ENCODE results near the gene STX17. TPM values are rescaled to one million over a fixed set of nuclear protein-coding genes. Genes with fewer than 3 reads are reported as not detected.
"Not testable (repeated sequence)": the region's sequence is repeated elsewhere in the genome, so short reads cannot be mapped to it uniquely, and the experiment has no call there.

STX17 gene
- total and polyA plus RNA-seq, 12 donors: 5.4 to 47.2 (median 29.1) TPM

GRCh38 chr9:99977033-99977792 lies 70.8 kb downstream of the STX17 start:
- Histone ChIP-seq H3K27ac (no peak overlapping the region), H3K4me1 (replicated peaks in 1 of 2) (no peaks in the 10 kb centered on the region)
- intact Hi-C loops (cut with DNase I): no loop called here

GRCh38 chr9:99978221-99978620 lies 71.8 kb downstream of the STX17 start:
- no peaks in the 10 kb centered on the region for H3K9me3 ChIP-seq (replicated peaks in 1 of 3)
- DNase-seq: no peak
- H3K27me3 ChIP-seq: no peaks in the 10 kb centered on the region
- no peaks in the 10 kb centered on the region for H3K4me1 ChIP-seq (replicated peaks in 1 of 2)
- H3K27ac ChIP-seq: no peak overlapping the region
- intact Hi-C loops (cut with DNase I): no loop called here
- 90 to 100% (median 96%) methylated on average over 1 of the region's 1 CpG for WGBS, 4 donors
- TF ChIP-seq POLR2A (IDR thresholded peaks at IDR 0.05) (no peak), CTCF (IDR thresholded peaks at IDR 0.05) (no peak)
- H3K36me3 ChIP-seq (replicated peaks in 1 of 2): peaks cover 0 to 6% of the 10 kb centered on the region in 2 donors
- H3K4me3 ChIP-seq: no peak overlapping the region

More at GRCh38 chr9:99977033-99977792, 70.8 kb downstream of the STX17 start:
- no peaks in the 10 kb centered on the region for H3K27me3 ChIP-seq
- 95 to 98% (median 97%) methylated on average over 3 of the region's 3 CpGs for WGBS, 4 donors
- H3K9me3 ChIP-seq (replicated peaks in 1 of 3): no peaks in the 10 kb centered on the region
- no peak for DNase-seq
- no peak overlapping the region for H3K4me3 ChIP-seq
- H3K36me3 ChIP-seq (replicated peaks in 1 of 2): no peaks in the 10 kb centered on the region
- TF ChIP-seq POLR2A (IDR thresholded peaks at IDR 0.05) (no peak), CTCF (IDR thresholded peaks at IDR 0.05) (no peak)

- DNase-seq: no peak
- no peak overlapping the region for H3K4me3 ChIP-seq
- H3K9me3 ChIP-seq (replicated peaks in 1 of 3): no peaks in the 10 kb centered on the region
- 72 to 81% (median 78%) methylated on average over 2 of the region's 2 CpGs for WGBS, 4 donors
- no peak overlapping the region for H3K27ac ChIP-seq
- H3K27me3 ChIP-seq: no peaks in the 10 kb centered on the region
- TF ChIP-seq CTCF (IDR thresholded peaks at IDR 0.05): no peak
- no peak for TF ChIP-seq POLR2A (IDR thresholded peaks at IDR 0.05)
- H3K4me1 ChIP-seq (replicated peaks in 1 of 2): no peaks in the 10 kb centered on the region
- intact Hi-C loops (cut with DNase I): no loop called here
- H3K36me3 ChIP-seq (replicated peaks in 1 of 2): peaks cover 0 to 6% of the 10 kb centered on the region in 2 donors
Measured at GRCh38 chr9:99980598-99980997, 74.1 kb downstream of the STX17 start.

- Histone ChIP-seq H3K9me3 (replicated peaks in 1 of 3) (peaks cover 0 to 8% (median 0%) of the 10 kb centered on the region in 3 donors), H3K4me3 (no peak overlapping the region), H3K27me3 (no peaks in the 10 kb centered on the region), H3K36me3 (replicated peaks in 1 of 2) (peaks cover 0 to 6% of the 10 kb centered on the region in 2 donors), H3K4me1 (replicated peaks in 1 of 2) (peaks cover 0 to 6% of the 10 kb centered on the region in 2 donors), H3K27ac (no peak overlapping the region)
- intact Hi-C loops (cut with DNase I): no loop called here
- no peak for TF ChIP-seq POLR2A (IDR thresholded peaks at IDR 0.05)
- TF ChIP-seq CTCF (IDR thresholded peaks at IDR 0.05): no peak
- no peak for DNase-seq
Measured at GRCh38 chr9:99986642-99987041, 80.2 kb downstream of the STX17 start.

- H3K27me3 ChIP-seq; DNase-seq; H3K9me3 ChIP-seq (replicated peaks in 1 of 3); H3K4me3 ChIP-seq; H3K4me1 ChIP-seq (replicated peaks in 1 of 2); H3K27ac ChIP-seq; intact Hi-C loops (cut with DNase I); H3K36me3 ChIP-seq (replicated peaks in 1 of 2): not testable (repeated sequence)
- 88 to 100% (median 93%) methylated on average over 2 of the region's 2 CpGs for WGBS, 4 donors
Measured at GRCh38 chr9:99990508-99990907, 84.1 kb downstream of the STX17 start.
